ENCODE results near the gene RGS19.

Gene RGS19

DNA sequence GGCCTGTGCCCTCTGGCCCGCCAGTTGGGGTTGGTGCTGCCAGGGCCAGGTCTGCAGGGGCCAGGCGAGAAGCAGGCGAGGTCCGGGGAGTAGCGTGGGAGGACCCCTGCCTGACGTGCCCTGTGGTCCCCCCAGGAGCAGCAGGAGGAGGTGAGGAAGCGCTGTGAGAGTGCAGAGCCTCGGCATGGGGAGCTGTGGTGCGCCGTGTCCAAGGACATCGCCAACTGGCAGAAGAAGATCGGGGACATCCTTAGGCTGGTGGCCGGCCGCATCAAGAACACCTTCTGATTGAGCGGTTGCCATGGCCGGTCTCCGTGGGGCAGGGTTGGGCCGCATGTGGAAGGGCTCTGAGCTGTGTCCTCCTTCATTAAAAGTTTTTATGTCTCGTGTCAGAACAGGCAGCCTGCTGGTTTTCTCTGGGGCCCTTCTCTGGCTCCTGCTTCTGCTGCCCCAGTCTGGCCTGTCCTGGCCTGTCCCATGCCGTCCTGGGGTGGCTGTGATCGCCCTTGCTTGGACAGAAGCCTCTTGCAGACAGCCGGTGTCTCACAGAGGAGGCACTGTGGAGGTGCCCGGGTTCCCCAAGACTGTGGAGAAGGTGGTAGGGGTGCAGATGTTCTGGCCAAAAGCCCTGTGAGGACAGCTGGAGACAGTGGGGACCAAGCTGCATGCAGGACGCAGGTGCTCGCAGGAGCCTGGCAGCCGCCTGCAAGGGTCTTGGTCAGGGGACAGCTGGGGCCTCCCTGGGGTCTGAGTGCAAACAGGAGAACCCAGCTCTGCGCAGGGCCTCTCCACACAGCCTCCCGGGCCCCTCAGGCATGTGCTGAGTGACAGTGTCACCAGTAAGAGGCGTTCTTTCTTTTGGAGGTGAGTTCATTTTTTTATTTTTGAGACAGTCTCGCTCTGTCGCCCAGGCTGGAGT is 46.4 kb downstream of the RGS19 start:
- DNase-seq, result no peak

GRCh38 chr20:64031822-64032314 is 47.5 kb downstream of the RGS19 start:
- DNase-seq, result no peak

DNA sequence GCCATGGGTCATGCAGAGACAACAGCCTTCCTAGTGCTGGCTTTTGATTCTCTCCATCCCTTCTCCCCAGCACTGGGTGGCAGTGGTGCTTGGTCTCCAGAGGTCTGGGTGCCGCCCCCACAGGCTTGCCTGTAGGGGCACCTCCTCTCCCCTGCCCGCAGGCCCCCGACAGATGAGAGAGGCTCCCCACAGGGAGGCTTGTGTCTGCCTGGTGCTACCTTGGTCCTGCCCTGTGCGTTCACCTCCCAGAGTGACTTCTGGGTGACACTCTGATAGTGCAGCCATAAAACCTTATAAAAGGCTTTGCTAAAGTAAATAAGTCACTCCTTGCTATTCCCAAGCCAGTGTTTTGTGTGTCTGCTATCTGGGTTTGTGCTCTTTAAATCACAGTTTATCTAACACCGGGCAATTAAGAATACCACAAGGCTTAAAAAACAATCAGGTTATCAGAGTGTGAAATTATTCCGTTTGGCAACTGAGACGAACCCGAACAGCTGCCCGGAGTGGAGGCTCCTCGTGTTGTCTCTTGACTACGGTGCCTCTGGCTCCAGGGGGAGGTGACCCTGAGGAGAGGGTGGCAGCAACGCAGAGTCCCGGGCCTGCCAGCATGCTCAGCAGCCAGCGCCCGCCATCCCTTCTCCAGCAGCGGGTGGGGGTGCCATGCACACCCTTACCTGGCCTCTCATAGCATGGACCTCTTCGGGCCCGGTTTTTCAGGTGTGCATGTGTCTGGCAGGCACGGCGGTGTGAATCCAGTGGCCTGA is 48.8 kb downstream of the RGS19 start:
- no peak for DNase-seq

- DNase-seq, result no peak
Observed at GRCh38 chr20:64029293-64030117, 49.8 kb downstream of the RGS19 start.

DNA sequence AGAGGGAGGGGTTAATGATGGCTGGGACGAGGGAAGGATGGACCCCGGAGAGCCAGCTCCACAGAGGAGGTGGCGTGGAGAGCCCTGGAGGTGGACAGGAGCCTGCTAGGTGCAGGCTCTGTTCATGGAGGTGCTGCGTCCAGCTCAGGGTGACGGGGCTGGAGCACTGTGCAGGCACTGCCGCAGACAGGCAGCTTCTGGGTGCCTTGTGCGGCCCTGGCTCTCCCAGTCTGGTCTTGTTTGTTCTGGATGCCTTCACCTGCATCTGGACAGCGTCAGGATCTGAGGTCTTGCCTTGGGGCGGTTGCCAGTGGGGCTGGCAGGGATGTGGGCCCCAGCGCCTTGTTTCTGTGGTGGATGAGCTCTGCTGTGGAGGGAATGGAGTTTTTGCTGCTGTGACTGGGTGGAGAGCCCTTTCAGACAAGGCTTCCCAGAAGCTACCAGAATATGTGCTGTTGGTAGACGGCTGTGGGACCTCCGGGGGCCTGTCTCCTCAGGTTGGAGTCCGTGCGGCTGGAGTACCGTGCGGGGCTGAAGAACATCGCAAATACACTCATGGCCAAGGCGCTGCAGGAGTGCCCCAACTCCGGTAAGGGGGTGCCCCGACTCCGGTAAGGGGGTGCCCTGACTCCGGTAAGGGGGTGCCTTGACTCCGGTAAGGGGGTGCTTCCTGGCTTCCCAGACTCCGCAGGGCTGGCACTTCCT is 51.2 kb downstream of the RGS19 start:
- DNase-seq, result no peak

- no peak for DNase-seq
Observed at GRCh38 chr20:64025826-64026412, 53.4 kb downstream of the RGS19 start.

- no peak for DNase-seq
Observed at GRCh38 chr20:64025101-64025825, 54.1 kb downstream of the RGS19 start.

DNA sequence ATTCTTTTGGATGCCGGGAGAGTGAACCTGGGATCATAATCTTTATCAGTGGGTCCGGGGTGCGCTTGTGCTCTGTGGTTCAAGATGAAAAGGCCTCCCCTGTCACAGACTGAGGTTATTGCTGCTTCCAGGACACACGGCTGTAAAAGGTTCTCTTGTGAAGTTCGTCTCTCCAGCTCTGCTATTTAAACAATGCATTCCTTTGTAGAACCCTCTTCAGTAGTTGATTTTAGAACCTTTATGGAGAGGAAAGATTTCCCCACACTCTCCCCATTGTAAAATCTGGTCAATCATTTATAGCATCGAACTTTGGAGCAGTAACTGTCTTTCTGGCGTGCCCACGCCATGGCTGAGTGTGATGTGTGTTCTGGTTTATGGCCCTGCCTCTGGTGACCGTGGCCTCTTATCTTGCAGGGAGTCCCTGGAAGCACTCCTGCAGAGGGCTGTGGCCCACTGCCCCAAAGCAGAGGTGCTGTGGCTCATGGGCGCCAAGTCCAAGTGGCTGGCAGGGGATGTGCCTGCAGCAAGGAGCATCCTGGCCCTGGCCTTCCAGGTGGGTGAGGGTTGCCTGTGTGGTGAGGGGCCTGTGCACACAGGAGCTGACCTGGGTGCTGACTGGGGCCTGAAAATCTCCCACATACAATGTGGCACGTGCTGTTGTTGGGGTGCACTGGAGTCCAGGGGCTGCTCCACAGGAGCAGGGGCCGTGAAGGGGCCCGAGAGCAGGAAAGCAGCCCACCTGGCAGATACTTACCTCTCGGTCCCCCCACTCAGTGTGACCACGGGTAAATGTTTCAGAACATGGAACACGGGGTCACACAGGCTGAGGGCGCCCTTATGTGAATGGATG is 55.0 kb downstream of the RGS19 start:
- DNase-seq, result no peak

DNA sequence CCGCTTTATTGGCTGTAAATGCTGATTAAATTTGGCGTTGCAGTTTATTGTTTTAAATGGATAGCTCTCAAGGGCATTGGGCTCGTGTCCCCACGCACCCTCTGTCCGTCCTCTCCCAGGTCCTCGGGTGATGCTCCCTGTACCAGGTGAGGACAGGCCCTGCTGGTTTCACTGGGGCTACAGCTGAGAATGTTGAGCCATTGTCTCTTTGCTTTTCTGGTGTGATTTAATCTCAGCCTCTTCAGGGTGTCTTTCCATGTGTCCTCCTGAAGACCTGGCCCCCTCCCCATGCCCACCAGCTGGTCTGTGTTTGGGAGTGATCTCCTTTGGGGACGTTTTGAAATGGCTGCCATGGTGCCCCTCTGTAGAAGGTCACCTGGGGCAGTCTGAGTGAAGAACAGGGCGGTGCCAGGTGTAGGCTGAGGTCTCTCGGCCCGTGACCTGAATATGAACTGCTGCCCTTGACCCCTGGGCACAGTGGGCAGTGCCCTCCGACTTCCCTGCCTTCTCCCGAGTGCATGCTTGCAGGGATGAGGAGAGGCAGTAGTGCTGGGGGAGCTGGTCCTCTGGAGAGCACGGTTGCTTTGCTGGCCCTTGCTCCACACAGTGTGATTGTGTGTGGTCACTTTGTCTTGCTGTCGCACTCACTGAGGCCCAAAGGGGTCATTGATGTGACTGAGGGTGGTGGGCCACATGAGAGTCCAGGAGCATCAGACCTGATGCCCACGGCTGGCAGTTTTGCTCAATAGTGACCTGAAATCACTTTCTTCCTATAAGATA is 55.8 kb downstream of the RGS19 start:
- DNase-seq, result no peak

Data from suppressor macrophage treated with lipopolysaccharide for 4 hours (primary cell).